HG03139 (cell line): ENCODE data around the gene DNAJC6.
"Not testable (repeated sequence)": the region's sequence is repeated elsewhere in the genome, so short reads cannot be mapped to it uniquely, and the experiment has no call there.

Experiments used
- ATAC-seq: cut with Tn5 transposase; IDR thresholded peaks from one replicate; pipeline ENCODE4 v1.9.1; 2021; ENCODE audit not compliant: unreplicated experiment

Gene DNAJC6

DNA sequence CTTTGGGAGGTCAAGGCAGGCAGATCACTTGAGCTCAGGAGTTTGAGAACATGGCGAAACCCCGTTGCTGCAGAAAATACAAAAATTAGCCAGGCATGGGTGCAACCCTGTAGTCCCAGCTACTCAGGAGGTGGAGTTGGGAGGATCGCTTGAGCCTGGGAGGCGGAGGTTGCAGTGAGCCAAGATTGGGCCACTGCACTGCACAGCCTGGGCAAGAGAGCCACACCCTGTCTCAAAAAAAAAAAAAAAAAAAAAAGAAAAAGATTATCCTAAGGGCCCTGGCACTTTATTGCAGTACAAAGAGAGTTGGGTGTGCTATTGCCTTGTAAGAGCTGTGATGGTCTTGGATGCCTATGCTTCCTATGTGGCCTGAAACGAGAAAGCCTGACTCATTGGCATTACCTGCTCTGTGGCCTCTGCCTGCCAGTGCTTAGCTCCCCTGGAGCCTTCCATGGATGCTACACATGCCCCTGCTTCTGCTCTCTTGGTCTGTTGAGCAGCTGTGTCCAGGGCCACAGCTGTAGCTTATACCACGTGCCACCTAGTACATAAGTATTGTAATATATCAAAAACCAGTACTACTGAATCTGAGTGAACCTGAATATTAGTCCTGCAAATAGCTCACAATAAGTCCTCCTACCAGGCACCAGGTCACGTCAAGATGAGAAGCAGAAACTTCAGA, 45.8 kb downstream of the DNAJC6 start:
- no peak for ATAC-seq

DNA sequence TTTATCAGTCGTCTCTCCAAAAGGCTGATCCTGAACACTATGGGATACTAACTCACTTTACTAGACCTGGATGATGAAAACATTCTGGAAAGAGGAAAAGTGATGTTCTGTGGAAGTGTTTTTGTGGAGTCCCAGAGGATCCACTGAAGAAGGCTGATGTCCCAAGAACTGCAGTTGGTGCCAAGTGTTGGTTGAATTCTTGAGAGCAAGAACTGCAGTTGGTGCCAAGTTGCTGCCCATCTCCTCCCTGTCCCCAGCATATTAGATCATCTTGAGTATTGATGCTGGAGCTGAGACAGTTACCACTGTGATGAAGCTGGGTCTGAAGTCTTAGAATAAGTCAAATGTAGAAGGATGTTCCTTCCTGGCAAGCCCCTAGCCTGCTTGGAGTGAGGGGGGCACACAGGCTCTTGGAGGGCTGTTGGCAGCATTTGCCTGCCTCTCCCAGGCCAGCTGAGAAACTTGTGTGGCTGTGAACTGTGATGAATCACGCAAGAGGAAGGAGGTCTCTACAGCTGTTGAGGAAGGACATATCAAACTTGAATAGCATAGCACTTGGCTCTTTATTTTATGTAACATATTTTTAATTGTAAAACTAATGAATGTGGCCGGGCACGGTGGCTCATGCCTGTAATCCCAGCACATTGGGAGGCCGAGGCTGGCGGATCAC, 48.1 kb downstream of the DNAJC6 start:
- ATAC-seq, result no peak

DNA sequence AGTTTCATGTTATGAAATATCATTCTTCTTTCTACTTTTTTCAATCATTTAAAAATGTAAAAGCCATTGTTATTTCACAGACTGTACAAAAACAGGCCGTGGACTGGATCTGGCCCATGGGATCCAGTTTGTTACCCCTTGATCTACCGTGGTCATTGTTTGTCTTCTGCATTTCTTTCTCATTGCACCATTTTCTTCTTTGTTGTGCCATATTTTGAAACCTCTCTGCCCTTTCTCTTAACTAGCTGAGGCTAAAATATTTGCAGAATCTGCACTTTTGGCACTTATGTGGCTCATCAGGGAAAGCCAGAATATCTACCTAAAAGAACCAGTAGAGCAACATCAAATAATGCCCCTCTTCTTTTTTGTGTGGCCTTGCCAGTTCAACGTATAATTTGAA, 50.5 kb downstream of the DNAJC6 start:
- no peak for ATAC-seq

DNA sequence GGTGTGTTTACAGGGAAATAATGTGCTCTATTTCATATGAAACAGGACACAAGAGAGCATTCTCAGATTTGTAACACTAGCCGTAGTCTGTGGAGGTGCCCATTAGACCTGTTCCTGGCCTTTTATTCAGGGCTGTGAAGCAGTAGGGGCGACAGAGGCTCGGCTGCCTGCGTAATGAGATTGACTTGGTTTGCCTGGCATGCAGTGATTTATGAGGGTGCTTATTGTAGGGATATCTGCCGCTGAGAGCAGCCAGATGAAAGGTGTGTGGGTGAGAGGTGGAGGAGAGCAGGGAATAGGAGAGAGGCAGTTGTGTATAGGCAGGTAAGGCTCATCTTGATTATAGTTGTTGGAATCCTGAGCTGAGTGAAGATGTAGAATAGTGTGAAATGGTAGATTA, 51.3 kb downstream of the DNAJC6 start:
- ATAC-seq, result no peak

DNA sequence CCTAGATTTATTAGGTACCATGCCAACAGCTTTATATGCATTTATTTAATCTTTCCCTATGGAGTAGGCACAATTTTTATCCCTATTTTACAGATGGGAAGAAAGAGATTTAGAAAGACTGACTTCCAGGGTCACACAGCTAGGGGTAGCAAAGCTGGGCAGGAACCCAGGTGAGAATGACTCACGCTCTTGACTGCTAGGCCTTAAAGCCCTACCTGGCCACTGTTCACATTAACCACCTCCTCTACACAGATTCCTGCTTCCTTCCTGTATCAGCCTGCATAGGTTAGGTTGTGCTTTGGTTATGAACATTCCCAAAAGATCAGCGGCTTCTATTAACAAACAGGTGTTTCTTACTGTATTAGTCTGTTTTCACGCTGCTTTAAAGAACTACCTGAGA, 53.2 kb downstream of the DNAJC6 start:
- no peak for ATAC-seq

DNA sequence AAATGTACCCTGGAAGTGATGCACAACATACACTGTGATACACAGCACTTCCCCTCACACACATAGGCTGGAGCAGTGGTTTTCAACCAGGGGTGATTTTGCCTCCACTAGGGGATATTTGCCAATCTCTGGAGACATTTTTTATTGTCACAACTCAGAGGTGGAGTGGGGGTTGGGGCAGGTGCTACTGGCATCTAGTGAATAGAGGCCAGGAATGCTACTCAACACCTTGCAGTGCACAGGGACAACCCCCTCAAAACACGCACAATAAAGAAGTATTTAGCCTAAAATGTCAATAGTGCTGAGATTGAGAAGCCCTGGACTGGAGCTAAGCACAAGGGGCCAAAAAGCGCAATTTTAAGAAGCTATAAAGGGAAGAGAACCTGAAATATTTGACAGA, 54.1 kb downstream of the DNAJC6 start:
- no peak for ATAC-seq

DNA sequence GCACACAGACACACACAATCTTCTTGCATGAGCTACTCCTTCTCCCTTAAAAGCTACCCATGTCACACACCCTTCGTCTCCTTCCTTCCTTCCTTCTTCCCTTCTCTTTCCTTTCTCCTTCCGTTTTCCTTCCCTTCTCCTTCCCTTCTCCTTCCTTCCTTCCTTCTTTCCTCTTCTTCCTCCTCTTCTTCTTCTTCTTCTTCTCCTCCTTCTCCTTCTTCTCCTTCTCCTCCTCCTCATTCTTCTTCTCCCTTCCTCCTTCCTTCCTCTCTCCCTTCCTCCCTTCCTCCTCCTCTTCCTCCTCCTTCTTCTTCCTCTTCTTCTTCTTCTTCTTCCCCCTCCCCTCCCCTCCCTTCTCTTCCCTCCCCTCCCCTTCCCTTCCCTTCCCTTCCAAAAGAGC, 59.1 kb downstream of the DNAJC6 start:
- no peak for ATAC-seq

DNA sequence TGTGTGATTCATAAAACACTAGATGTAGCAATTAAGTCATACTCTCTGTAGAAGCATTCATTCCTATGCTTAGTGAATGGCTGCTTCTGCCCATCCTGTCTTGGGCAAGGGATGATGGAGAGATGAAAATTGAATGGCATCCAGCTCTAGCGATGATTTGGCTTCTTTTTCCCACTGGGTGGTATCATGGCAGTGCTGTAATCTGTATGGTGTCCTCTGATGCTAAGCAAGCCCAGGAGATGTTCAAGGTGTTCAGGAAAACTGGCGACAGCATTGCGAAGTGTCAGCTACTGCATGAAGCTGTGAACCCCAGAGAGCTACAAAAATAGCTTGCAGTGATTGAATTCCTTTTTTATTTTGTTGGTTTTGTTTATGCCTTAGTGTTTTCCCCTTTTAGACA, 62.2 kb downstream of the DNAJC6 start:
- ATAC-seq, result no peak

DNA sequence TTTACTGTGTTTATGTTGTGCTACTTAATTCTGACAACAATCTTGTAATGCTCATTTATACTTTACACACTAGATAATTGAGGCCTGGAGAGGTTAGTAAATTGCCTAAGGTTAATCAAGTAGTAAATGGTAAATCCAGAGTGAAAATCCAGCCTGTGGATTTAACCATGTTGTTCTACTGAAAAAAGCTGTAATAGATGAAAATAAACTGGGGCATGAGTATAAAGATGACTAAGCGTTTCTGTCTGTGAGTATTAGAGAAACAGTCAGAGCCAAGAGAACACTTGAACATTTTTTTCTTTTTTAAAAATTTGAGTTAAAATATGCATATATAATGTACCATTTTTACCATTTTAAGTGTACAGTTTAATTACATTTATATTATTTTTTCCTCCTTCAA, 63.2 kb downstream of the DNAJC6 start:
- ATAC-seq, result no peak

DNA sequence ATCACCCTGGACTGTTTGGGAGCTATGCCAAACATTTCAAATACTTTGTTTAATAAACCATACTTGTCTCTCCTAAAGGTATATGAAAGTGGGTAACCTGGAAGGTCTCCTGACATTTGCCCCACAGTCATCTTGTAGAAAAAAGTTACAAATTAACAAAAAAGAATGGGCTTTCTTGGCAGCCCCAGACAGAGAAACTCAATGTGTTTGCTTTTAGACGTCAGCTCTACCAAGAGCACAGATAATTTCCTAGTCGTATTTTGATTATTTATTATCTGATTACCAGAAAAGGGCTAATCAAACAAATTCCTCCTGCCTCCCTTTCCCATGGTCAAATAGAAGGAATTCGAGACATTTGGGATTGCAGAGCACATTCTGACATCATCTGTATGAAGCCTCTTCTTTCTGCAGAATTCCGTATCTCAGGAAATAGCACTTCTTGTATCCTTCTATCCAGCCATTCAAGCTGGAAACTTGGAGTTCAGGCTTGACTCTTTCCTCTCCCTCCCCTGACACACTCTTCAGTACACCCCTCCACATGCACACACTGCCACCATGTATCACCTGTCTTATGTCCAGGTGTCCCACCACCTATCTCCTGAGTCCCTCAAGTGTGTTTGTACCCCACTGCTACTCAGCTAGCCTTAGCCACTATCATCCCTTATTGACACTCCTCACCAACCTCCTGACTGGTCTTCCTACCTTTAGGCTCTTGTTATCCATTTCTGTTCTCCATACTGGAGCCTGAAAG, 68.3 kb downstream of the DNAJC6 start:
- no peak for ATAC-seq

DNA sequence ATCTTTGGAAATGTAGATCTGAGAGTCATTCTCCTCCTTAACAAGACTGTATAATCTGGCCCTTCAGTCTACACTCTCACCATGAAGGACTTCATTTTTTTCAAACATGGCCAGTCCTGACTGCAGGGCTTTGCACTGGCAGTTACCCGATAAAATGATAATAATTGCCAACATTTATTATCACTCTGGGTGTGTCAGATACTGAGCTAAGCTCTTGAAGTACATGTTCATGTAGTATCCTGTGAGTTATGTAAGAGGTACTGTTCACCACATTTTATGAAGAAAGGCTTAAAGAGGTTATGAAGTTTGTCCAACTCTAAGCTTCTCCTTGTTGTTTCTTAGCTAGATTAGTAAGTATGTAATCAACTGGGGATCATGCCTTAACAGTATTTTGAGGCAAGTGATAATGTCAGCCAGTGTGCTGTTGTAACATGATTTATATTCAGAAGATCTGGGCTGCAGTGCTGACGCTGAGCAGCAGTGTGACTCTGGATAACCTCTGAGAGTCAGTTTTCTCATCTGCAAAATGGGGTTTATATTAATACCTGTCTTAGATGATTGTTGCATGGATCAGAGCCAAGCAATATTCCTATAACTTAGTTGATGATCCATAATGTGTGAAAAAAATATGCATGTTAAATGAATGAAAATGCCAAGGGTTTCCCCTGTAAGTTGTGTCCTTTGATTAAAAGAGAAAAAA, 69.1 kb downstream of the DNAJC6 start:
- no peak for ATAC-seq

DNA sequence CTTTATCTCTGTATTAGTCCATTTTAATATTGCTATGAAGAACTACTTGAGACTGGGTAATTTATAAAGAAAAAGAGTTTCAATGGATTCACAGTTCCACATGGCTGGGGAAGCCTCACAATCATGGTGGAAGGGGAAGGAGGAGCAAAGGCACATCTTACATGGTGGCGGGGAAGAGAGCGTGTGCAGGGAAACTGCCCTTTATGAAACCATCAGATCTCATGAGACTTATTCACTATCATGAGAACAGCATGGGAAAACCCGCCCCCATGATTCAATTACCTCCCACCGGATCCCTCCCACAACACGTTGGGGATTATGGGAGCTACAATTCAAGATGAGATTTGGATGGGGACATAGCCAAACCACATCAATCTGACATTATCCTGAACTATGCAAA, 75.1 kb downstream of the DNAJC6 start:
- not testable (repeated sequence) for ATAC-seq

DNA sequence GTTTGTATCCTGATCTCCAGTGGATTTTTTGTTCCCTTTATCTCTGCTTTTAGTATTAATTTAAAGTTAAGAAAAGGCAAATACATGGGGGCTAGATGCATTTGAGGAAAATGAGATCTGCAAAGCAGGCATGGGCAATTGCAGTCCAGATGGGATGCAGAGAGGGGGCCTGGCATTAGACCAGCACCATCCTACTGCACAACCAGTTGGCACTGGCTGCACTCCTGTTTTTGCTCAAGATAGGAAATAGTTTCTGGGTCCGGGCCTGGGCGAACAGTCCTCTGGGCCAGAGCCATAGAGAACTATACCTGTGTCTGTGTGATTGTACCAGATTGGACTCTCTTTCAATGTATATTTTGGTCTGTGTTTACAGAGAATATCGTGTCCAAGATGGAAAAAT, 77.1 kb downstream of the DNAJC6 start:
- ATAC-seq, result no peak

DNA sequence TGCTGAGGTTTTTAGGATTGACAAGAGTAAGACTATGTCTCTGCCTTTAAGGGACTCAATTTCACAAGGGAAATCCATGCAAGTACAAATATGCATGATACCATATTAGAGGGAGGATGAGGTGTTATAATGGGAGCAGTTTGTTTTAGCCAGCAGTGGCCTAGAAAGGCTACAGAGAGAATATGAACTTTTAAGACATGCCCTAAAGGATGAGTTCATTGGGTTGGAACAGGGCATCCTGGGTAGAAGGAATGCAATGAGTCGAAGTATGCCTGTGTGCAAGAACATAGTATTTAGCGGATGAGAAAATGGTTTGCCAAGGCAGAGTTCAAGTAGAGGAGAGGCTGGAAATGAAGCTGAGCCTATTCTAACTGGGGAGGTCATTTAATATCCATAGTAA, 78.5 kb downstream of the DNAJC6 start:
- ATAC-seq, result no peak

DNA sequence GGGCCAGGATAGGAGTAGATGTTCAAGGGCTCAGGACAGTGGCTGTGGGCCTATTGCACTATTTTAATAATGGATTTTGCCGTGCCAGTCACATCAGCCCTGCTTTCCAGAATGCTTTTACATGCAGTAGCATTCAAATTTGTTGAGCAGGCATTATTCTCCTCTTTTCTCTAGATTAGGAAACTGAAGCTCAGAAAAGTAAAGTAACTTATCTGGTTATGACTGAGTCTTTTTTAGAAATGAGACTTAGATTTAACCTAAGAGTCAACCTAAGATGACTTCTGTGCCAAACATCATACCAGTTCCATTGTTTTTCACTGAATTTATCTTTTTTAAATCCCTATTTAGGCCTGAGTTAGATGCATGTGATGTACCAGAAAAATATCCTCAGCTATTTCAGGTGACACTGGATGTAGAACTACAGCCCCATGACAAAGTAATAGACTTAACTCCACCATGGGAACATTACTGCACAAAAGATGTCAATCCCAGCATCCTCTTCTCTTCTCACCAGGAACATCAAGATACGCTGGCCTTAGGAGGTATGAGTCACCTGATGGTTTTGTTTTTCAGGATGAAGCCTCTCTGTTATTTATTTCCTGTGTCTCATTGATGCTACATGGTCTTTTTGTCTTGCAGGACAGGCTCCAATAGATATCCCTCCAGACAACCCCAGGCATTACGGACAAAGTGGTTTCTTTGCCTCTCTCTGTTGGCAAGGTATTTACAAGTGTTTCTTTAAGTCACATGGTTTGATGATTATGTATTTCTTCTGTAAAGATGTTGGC, 79.8 kb downstream of the DNAJC6 start:
- no peak for ATAC-seq

DNA sequence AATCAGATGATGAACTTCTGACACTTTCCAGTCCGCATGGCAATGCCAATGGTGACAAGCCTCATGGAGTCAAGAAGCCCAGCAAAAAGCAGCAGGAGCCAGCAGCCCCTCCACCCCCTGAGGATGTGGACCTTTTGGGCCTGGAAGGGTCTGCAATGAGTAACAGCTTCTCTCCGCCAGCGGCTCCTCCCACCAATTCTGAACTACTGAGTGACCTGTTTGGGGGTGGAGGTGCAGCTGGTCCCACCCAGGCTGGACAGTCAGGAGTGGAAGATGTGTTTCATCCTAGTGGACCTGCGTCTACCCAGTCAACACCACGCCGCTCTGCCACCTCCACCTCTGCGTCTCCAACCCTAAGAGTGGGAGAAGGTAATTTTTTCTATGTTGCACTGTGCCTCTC, 83.2 kb downstream of the DNAJC6 start:
- ATAC-seq, result no peak

DNA sequence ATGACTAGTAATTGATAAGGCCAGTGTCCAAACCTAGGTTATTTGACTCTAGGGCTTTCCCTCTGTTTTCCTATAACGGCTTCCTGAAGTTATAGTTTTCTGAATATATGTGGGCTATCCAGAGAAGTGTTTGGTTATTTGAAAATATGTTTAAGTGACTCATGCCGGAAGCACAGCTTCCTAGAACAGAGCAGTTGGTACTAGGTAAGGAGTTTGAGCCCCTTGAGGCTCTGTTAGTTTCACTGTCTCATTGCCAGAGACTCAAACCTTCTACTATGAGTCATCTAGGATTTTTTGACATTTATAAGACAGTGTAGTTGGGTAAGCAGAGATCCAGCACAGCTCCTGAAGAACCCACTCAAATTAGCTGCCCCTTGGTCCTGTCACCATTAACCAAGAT, 84.0 kb downstream of the DNAJC6 start:
- ATAC-seq, result peak; percentile 80

DNA sequence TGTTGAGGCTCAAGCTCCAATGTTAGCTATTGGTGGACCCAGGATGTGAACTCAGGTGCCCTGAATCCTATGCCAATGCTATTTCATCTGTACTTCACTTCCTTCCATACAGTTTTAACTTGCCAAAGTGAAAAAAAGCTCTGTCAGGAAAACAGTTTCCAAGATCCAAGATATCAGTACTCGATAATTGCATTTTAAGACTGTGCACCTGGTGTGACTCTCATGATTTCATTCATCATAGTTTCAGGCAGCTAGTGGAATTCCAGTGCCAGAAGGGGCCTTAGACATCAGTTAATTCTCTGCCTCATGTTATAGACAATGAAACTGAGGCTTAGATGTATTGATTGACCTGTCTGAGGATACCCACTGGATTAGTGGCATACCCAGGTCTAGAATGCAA, 84.6 kb downstream of the DNAJC6 start:
- ATAC-seq, result no peak

DNA sequence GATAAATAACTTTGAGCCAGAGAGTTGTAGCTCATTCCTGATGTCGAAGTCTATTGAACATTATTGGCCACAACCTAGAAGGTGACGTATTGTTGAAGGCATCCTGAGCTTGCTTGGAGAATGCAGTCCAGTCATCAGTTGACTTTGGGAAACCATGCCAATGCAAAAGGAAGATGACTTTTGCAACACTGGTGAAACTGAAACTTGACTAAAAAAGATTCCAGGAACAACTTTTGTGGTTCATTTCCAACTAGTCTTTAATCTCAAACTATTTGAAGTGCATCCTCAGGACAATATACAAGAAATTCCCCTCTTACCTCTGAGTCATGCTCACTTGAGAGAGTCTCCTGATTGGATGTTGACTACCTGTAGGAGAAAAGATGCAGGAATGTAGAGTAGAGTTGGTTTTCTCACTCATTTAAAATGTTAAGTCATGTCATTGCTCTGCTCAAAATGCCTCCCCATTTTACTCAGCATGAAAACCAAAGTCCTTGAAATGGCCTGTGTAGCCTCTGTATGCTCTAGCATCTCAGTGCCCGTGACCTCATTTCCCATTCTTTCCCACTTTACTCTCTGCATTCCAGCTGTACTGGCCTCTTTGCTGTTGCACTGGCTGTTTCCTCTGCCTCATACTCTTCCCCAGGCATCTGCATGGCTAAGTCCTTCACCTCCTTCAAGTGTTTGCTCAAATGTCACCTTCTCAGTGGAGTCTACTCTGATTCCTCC, 86.7 kb downstream of the DNAJC6 start:
- ATAC-seq, result no peak

DNA sequence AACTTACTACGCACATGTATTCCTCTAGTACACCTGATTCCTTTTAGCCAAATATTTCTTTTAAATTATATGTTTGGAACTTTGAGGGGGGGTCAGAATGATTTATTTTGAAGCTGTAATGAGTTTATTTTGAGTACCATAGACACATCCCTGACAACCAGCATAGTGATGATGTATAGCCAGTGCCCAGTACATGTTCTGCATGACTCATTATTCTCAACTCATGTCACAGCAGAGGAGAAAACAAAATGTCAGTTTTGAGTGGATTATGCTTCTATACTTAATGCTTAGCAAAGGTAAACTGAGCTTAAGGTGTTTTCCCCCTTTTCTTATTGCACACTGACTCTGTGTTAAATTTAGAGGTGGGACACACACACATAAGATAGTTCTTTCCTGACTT, 88.7 kb downstream of the DNAJC6 start:
- ATAC-seq, result no peak
